Activated CD4-positive, alpha-beta T cell treated with anti-CD3 and anti-CD28 coated beads, Interleukin-2, amount 10 ng/mL, durations not matched to agents 7 days and 5 days (primary cell): ENCODE data around the gene DLAT. TPM values are rescaled to one million over a fixed set of nuclear protein-coding genes. Genes with fewer than 3 reads are reported as not detected.

Source experiments
- total RNA-seq, 2 experiments: library from RNA; stranded (reverse); gene quantifications; one replicate each; pipeline ENCODE4 v1.2.3, GENCODE V29; 2021

The DLAT gene
- total RNA-seq, 2 experiments from 2014 or later = 27.7 to 31.6 TPM

Other genes starting within 250 kb of the DLAT start
- gene ALG9, start 153.8 kb upstream of the DLAT start, total RNA-seq = 10 to 100 TPM; 22.9 to 31.7 TPM
- gene FDXACB1, start 146.2 kb upstream of the DLAT start, total RNA-seq = 1 to 10 TPM; 4.2 to 5.1 TPM
- 10 to 100 TPM; 18.3 to 26.5 TPM for gene CFAP68, start 145.9 kb upstream of the DLAT start, total RNA-seq
- not detected for gene CRYAB, start 113.6 kb upstream of the DLAT start, total RNA-seq
- not detected for gene HSPB2, start 112.7 kb upstream of the DLAT start, total RNA-seq
- under 1 TPM in 1 of 2 experiments, not detected in 1; 0.27 TPM for gene C11orf52, start 106.5 kb upstream of the DLAT start, total RNA-seq
- gene DIXDC1, start 88.1 kb upstream of the DLAT start, total RNA-seq = 1 to 10 TPM; 3.1 to 4.1 TPM
- under 1 TPM in 1 of 2 experiments, not detected in 1; 0.27 TPM for gene PIH1D2, start 48.6 kb downstream of the DLAT start, total RNA-seq
- 10 to 100 TPM; 25.3 to 25.6 TPM for gene NKAPD1, start 48.9 kb downstream of the DLAT start, total RNA-seq
- gene TIMM8B, start 61.3 kb downstream of the DLAT start, total RNA-seq = 10 to 100 TPM; 46.4 to 51.4 TPM
- gene SDHD, start 61.5 kb downstream of the DLAT start, total RNA-seq = 10 to 100 TPM; 87.6 to 97.1 TPM
- gene IL18, start 138.7 kb downstream of the DLAT start, total RNA-seq = under 1 TPM in 1 of 2 experiments, not detected in 1; 0.17 TPM
- gene TEX12, start 142.0 kb downstream of the DLAT start, total RNA-seq = under 1 TPM; 0.20 to 0.35 TPM
- 1 to 10 TPM; 1.2 to 2.4 TPM for gene BCO2, start 150.1 kb downstream of the DLAT start, total RNA-seq
- gene PTS, start 201.0 kb downstream of the DLAT start, total RNA-seq = 10 to 100 TPM; 18.6 to 19.8 TPM
- not detected for gene PLET1, start 235.5 kb downstream of the DLAT start, total RNA-seq